ENCODE data around the gene PGBD1. TPM values are rescaled to one million over a fixed set of nuclear protein-coding genes. Genes with fewer than 3 reads are reported as not detected.

Gene PGBD1
- total and polyA plus RNA-seq, 7 experiments from 2014 or later = 0.60 to 1.7 (median 1.1) TPM

DNA sequence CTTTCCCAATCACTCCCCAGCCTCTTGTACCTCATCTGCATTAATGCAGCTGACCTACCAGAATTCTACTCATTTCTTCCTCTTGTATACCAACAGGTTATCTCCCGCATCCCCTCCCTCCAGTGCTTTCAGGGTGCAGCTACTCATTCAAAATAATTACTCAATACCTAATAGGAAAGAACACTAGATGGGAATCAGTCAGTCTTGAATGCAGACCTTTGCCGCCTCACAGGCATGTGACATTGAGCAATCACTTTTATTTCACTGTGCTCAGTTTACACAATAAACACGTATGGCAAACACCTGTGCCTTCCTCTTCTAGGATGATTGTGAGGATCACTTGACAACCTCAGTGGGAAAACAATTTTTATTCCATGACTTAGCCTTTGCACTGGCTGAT is 41.3 kb downstream of the PGBD1 start:
- Histone ChIP-seq H3K9me3 (ENCODE audit: control insufficient read depth in 2 of 3, low read length in 3 of 3) (peaks cover 0 to 16% (median 5%) of the 10 kb centered on the region in 3 experiments), H3K36me3 (ENCODE audit: control insufficient read depth in 2 of 3, insufficient read depth in 3 of 3, low read length in 3 of 3) (peaks cover 0 to 5% (median 0%) of the 10 kb centered on the region in 3 experiments), H3K4me1 (ENCODE audit: control insufficient read depth in 2 of 2, insufficient read depth in 2 of 2, low read length in 2 of 2) (no peaks in the 10 kb centered on the region), H3K27ac (ENCODE audit: low read depth, low read length) (no peak overlapping the region), H3K27me3 (ENCODE audit: control insufficient read depth in 2 of 2, insufficient read depth in 2 of 2, low read length in 2 of 2) (no peaks in the 10 kb centered on the region), H3K4me3 (ENCODE audit: low read length) (no peak overlapping the region)
- Mint-ChIP-seq H3K27me3 (peaks cover 0 to 15% (median 11%) of the 10 kb centered on the region in 5 donors), H3K4me3 (no peak overlapping the region), H3K36me3 (peaks cover 9 to 25% (median 22%) of the 10 kb centered on the region in 5 donors), H3K9me3 (peaks cover 13 to 40% (median 24%) of the 10 kb centered on the region in 11 donors), H3K4me1 (no peaks in the 10 kb centered on the region), H3K27ac (no peak overlapping the region)
- DNase-seq (no peak), ATAC-seq (no peak)
- POLR2A ChIA-PET = no interaction called here
- intact Hi-C loops (cut with micrococcal nuclease) = no loop called here
- CTCF ChIA-PET = no interaction called here

DNA sequence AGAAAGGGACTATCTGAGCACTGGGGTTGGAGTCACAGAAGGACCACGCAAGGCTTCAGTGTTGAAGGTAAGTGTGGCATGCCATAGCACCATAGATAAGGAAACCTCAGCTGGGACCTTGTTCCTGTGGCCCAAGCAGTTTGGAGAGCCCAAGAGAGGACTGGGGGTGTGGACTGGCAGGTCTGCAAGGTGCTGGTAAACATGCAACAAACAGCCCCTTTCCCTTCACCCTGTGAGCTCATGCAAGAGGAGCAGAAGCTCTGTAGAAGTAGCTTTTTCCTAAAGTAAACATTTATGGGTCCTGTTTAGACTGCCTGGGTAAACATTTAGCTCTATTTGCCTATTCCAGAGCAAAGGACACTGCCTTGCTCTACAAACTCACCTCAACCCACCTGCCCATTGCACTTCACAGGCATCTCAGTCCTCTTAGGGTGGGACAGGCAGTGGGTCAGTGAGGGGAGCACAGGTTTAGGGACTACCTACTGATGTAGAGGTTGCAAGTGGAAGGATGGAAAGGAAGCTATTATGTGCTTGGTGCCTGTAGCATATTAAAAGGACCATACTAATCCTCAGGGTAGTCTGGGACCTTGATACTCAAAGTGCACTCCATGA is 42.5 kb downstream of the PGBD1 start:
- Mint-ChIP-seq H3K9me3 (peaks cover 16 to 52% (median 33%) of the 10 kb centered on the region in 11 donors), H3K4me1 (no peaks in the 10 kb centered on the region), H3K27me3 (peaks cover 0 to 15% (median 11%) of the 10 kb centered on the region in 5 donors), H3K27ac (no peak overlapping the region), H3K4me3 (no peak overlapping the region), H3K36me3 (peaks cover 9 to 30% (median 25%) of the 10 kb centered on the region in 5 donors)
- no peak for DNase-seq
- ChIA-PET CTCF (no interaction called here), POLR2A (no interaction called here)
- H3K27ac ChIP-seq (ENCODE audit: low read depth, low read length) = no peak overlapping the region
- H3K9me3 ChIP-seq (ENCODE audit: control insufficient read depth in 2 of 3, low read length in 3 of 3) = peaks cover 0 to 17% (median 5%) of the 10 kb centered on the region in 3 experiments
- H3K36me3 ChIP-seq (ENCODE audit: control insufficient read depth in 2 of 3, insufficient read depth in 3 of 3, low read length in 3 of 3) = peaks cover 0 to 5% (median 0%) of the 10 kb centered on the region in 3 experiments
- no peak for ATAC-seq
- H3K4me3 ChIP-seq (ENCODE audit: low read length) = no peak overlapping the region
- intact Hi-C loops (cut with micrococcal nuclease) = no loop called here
- H3K27me3 ChIP-seq (ENCODE audit: control insufficient read depth in 2 of 2, insufficient read depth in 2 of 2, low read length in 2 of 2) = no peaks in the 10 kb centered on the region
- no peaks in the 10 kb centered on the region for H3K4me1 ChIP-seq (ENCODE audit: control insufficient read depth in 2 of 2, insufficient read depth in 2 of 2, low read length in 2 of 2)

DNA sequence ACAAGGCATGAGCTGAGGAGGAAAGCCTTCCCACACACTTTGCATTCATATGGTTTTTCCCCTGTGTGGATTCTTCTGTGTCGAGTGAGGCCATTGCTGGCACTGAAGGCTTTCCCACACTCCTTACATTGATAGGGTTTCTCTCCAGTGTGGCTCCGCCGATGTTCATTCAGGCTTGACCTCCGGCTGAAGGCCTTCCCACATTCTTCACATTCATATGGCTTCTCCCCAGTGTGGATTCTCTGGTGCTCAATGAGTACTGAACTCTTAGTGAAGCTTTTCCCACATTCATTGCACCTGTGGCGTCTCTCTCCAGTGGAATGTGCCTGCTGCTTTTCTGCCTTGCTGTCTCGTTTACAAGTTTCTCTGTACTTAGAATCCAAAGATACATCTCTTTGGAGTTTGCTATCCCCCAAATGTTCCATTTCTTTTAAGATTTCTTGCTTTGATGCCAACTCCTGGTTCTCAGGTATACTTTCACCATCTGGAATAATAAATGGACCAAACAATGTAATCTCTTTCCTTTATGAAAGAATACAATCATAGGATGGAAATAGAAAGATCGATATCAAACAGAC is 45.1 kb downstream of the PGBD1 start:
- Mint-ChIP-seq H3K9me3 (peaks cover 17 to 52% (median 30%) of the 10 kb centered on the region in 11 donors), H3K4me1 (no peaks in the 10 kb centered on the region), H3K36me3 (peaks cover 9 to 27% (median 26%) of the 10 kb centered on the region in 5 donors), H3K4me3 (no peak overlapping the region), H3K27me3 (peaks cover 0 to 15% (median 11%) of the 10 kb centered on the region in 5 donors), H3K27ac (no peak overlapping the region)
- no peak for ATAC-seq
- no peak overlapping the region for H3K27ac ChIP-seq (ENCODE audit: low read depth, low read length)
- peaks cover 0 to 17% (median 5%) of the 10 kb centered on the region in 3 experiments for H3K9me3 ChIP-seq (ENCODE audit: control insufficient read depth in 2 of 3, low read length in 3 of 3)
- H3K4me1 ChIP-seq (ENCODE audit: control insufficient read depth in 2 of 2, insufficient read depth in 2 of 2, low read length in 2 of 2) = no peaks in the 10 kb centered on the region
- POLR2A ChIA-PET = no interaction called here
- no peak overlapping the region for H3K4me3 ChIP-seq (ENCODE audit: low read length)
- H3K27me3 ChIP-seq (ENCODE audit: control insufficient read depth in 2 of 2, insufficient read depth in 2 of 2, low read length in 2 of 2) = no peaks in the 10 kb centered on the region
- H3K36me3 ChIP-seq (ENCODE audit: control insufficient read depth in 2 of 3, insufficient read depth in 3 of 3, low read length in 3 of 3) = peaks cover 0 to 5% (median 0%) of the 10 kb centered on the region in 3 experiments
- no peak for DNase-seq
- intact Hi-C loops (cut with micrococcal nuclease) = no loop called here
- CTCF ChIA-PET = no interaction called here

DNA sequence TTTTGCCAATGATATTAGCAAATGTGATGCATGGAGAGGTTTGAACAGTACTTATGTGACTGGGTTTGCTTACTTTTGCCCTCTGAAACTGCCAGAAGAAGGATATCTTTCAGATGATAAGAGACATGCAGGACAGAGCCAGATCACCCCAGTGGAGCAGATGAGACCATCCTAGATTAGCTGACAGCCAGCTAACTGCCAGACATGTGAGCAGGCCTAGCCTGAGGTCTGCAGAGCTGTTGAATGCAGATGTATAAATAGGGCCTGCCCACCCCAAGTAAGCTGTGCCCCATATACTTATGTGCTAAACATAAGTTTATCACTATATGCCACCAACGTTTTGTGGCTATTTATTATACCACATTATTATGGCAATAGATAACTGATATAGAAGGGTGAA is 48.7 kb downstream of the PGBD1 start:
- H3K27ac ChIP-seq (ENCODE audit: low read depth, low read length) = no peak overlapping the region
- intact Hi-C loops (cut with micrococcal nuclease) = loop anchor here in 1 of 2 donors (10.0 kb wide), 3 partner anchors 685 to 955 kb away; partner anchors contain the start of gene ZNF184
- ATAC-seq = no peak
- H3K4me3 ChIP-seq (ENCODE audit: low read length) = no peak overlapping the region
- no peak overlapping the region for H3K27ac Mint-ChIP-seq
- ChIA-PET POLR2A (no interaction called here), CTCF (interaction anchor here (0.9 kb wide), 1 partner anchor 23 kb away, joined by 3 read pairs; no protein-coding TSS in a partner anchor)
- H3K4me1 ChIP-seq (ENCODE audit: control insufficient read depth in 2 of 2, insufficient read depth in 2 of 2, low read length in 2 of 2) = no peaks in the 10 kb centered on the region
- no peak overlapping the region for H3K4me3 Mint-ChIP-seq
- H3K27me3 ChIP-seq (ENCODE audit: control insufficient read depth in 2 of 2, insufficient read depth in 2 of 2, low read length in 2 of 2) = no peaks in the 10 kb centered on the region
- H3K4me1 Mint-ChIP-seq = peaks cover 0 to 14% (median 9%) of the 10 kb centered on the region in 7 donors
- peaks cover 0 to 3% (median 0%) of the 10 kb centered on the region in 5 donors for H3K27me3 Mint-ChIP-seq
- no peak for DNase-seq
- peaks cover 0 to 17% (median 5%) of the 10 kb centered on the region in 3 experiments for H3K9me3 ChIP-seq (ENCODE audit: control insufficient read depth in 2 of 3, low read length in 3 of 3)
- peaks cover 11 to 27% (median 20%) of the 10 kb centered on the region in 5 donors for H3K36me3 Mint-ChIP-seq
- H3K36me3 ChIP-seq (ENCODE audit: control insufficient read depth in 2 of 3, insufficient read depth in 3 of 3, low read length in 3 of 3) = peaks cover 0 to 5% (median 0%) of the 10 kb centered on the region in 3 experiments
- peaks cover 15 to 45% (median 26%) of the 10 kb centered on the region in 11 donors for H3K9me3 Mint-ChIP-seq

DNA sequence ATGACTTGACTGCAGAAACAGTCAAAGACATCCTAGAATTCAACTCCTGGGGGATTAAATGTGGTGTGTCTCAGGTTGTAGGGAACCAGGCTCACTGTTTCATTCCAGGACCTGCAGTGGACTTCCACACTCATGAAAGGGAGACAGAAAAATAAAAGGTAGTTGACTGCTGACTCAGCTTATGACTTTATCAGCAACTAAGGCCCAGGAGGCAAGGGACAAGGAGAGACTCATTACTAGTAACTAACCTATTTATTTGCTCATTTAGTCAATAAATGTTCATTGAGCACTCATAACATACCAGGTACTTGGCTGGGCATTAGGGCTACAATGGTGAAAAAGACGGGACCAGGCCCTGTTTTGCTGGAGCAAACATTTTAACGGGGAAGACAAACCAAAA is 51.7 kb downstream of the PGBD1 start:
- peaks cover 0 to 3% (median 0%) of the 10 kb centered on the region in 5 donors for H3K27me3 Mint-ChIP-seq

DNA sequence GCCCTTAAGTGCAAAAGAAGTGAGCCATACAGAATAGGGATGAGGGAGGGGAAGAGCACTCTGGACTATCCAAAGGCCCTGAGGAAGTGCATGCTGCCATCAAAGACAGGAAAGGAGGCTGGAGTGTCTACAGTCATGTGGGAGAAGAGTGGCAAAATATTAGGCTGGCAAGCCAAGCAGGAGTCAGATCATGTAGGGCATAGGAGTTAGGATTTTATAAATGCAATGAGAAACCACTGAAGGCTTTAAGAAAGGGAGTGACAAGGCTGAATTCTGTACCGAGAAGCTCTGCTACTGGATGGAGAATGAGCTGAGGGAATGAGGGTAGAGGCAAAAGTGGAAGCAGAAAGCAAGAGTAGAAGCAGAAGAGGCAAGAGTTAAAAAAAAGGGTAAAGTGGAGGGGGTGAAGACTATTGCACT is 52.2 kb downstream of the PGBD1 start:
- H3K4me1 Mint-ChIP-seq = peaks cover 0 to 16% (median 9%) of the 10 kb centered on the region in 7 donors
- H3K27ac Mint-ChIP-seq = peak overlapping the region in 7 of 9 donors; percentile 5 to 84 (median 15)
- ChIA-PET POLR2A (interaction anchor here (1.6 kb wide), 1 partner anchor 67 kb away, joined by 4 read pairs; the partner anchor contains the start of gene ZSCAN26), CTCF (no interaction called here)
- peaks cover 3 to 9% (median 7%) of the 10 kb centered on the region in 11 donors for H3K9me3 Mint-ChIP-seq
- H3K36me3 Mint-ChIP-seq = peaks cover 0 to 7% (median 3%) of the 10 kb centered on the region in 5 donors
- Histone ChIP-seq H3K4me1 (ENCODE audit: control insufficient read depth in 2 of 2, insufficient read depth in 2 of 2, low read length in 2 of 2) (peaks cover 9 to 10% of the 10 kb centered on the region in 2 donors), H3K36me3 (ENCODE audit: control insufficient read depth in 2 of 3, insufficient read depth in 3 of 3, low read length in 3 of 3) (peaks cover 0 to 6% (median 0%) of the 10 kb centered on the region in 3 experiments), H3K27ac (ENCODE audit: low read depth, low read length) (no peak overlapping the region), H3K27me3 (ENCODE audit: control insufficient read depth in 2 of 2, insufficient read depth in 2 of 2, low read length in 2 of 2) (no peaks in the 10 kb centered on the region), H3K4me3 (ENCODE audit: low read length) (no peak overlapping the region), H3K9me3 (ENCODE audit: control insufficient read depth in 2 of 3, low read length in 3 of 3) (no peaks in the 10 kb centered on the region)
- ATAC-seq = no peak
- peaks cover 0 to 3% (median 0%) of the 10 kb centered on the region in 5 donors for H3K27me3 Mint-ChIP-seq
- DNase-seq = no peak
- H3K4me3 Mint-ChIP-seq = no peak overlapping the region
- intact Hi-C loops (cut with micrococcal nuclease) = loop anchor here (2.0 to 10.0 kb wide), 4 partner anchors 67 to 959 kb away; partner anchors contain the start of genes ZNF184 (in 1 of the 2) and ZSCAN26 (in 1 of the 2)

More for the DNA sequence above, 51.7 kb downstream of the PGBD1 start:
- no peak overlapping the region for H3K27ac ChIP-seq (ENCODE audit: low read depth, low read length)
- peak overlapping the region in 1 of 9 donors; percentile 25 for H3K27ac Mint-ChIP-seq
- peaks cover 0 to 6% (median 0%) of the 10 kb centered on the region in 3 experiments for H3K36me3 ChIP-seq (ENCODE audit: control insufficient read depth in 2 of 3, insufficient read depth in 3 of 3, low read length in 3 of 3)
- H3K4me3 ChIP-seq (ENCODE audit: low read length) = no peak overlapping the region
- peaks cover 0 to 7% (median 3%) of the 10 kb centered on the region in 5 donors for H3K36me3 Mint-ChIP-seq
- ChIA-PET POLR2A (interaction anchor here (1.6 kb wide), 1 partner anchor 66 kb away, joined by 4 read pairs; the partner anchor contains the start of gene ZSCAN26), CTCF (no interaction called here)
- DNase-seq (no peak), ATAC-seq (no peak)
- peaks cover 9 to 10% of the 10 kb centered on the region in 2 donors for H3K4me1 ChIP-seq (ENCODE audit: control insufficient read depth in 2 of 2, insufficient read depth in 2 of 2, low read length in 2 of 2)
- peaks cover 0 to 16% (median 9%) of the 10 kb centered on the region in 7 donors for H3K4me1 Mint-ChIP-seq
- H3K27me3 ChIP-seq (ENCODE audit: control insufficient read depth in 2 of 2, insufficient read depth in 2 of 2, low read length in 2 of 2) = no peaks in the 10 kb centered on the region
- intact Hi-C loops (cut with micrococcal nuclease) = loop anchor here in 1 of 2 donors (10.0 kb wide), 3 partner anchors 682 to 958 kb away; partner anchors contain the start of gene ZNF184
- no peaks in the 10 kb centered on the region for H3K9me3 ChIP-seq (ENCODE audit: control insufficient read depth in 2 of 3, low read length in 3 of 3)
- H3K9me3 Mint-ChIP-seq = peaks cover 3 to 15% (median 7%) of the 10 kb centered on the region in 11 donors
- H3K4me3 Mint-ChIP-seq = no peak overlapping the region
